Right lung (tissue), 5 donors: ENCODE measurements around the gene CDK10. TPM values are rescaled to one million over a fixed set of nuclear protein-coding genes. Genes with fewer than 3 reads are reported as not detected.
"Not testable (repeated sequence)": the region's sequence is repeated elsewhere in the genome, so short reads cannot be mapped to it uniquely, and the experiment has no call there.

Source experiments
- DNase-seq, 2 donors: peaks; one replicate each; pipeline ENCODE4 v3.0.0-alpha.2; 2013
- polyA plus RNA-seq, 5 donors: library from polyadenylated mRNA; unstranded; fragments of 120-200 nt; gene quantifications; one replicate each; pipeline versions ENCODE4 v1.2.1 to v1.2.3, GENCODE V29; 2013; ENCODE audit warnings: inconsistent platforms in 1 of 5, low replicate concordance in 1 of 5; ENCODE audit not compliant: insufficient read length in 5 of 5, insufficient read depth in 1 of 5

Gene CDK10
- polyA plus RNA-seq, 5 donors, result 80.3 to 139 (median 102) TPM

DNA sequence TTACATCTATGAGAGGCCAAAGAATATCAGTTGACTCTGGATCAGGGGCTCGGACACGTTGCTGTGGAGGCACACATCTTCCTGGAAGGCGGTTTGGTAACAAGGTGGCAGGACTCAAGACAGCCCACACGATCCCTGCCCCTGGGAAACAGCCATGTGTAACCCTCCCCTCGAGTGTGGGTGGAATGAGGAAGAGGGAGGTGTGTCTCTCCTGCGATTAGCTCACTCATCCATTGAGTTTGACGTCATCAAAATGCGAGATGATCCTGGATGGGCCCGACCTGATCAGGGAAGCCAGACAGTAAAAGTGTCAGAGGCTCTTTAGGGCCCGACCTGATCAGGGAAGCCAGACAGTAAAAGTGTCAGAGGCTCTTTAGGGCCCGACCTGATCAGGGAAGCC lies 22.3 kb upstream of the CDK10 start:
- DNase-seq, result not testable (repeated sequence)

DNA sequence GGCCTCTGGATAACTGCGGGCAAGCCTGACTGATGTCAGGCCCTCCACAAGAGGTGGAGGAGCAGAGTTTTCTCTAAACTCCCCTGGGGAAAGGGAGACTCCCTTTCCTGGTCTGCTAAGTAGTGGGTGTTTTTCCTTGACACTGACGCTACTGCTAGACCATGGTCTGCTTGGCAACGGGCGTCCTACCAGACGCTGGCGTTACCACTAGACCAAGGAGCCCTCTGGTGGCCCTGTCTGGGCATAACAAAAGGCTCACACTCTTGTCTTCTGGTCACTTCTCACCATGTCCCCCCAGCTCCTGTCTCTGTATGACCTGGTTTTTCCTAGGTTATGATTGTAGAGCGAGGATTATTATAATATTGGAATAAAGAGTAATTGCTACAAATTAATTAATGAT lies 19.5 kb upstream of the CDK10 start:
- not testable (repeated sequence) for DNase-seq

DNA sequence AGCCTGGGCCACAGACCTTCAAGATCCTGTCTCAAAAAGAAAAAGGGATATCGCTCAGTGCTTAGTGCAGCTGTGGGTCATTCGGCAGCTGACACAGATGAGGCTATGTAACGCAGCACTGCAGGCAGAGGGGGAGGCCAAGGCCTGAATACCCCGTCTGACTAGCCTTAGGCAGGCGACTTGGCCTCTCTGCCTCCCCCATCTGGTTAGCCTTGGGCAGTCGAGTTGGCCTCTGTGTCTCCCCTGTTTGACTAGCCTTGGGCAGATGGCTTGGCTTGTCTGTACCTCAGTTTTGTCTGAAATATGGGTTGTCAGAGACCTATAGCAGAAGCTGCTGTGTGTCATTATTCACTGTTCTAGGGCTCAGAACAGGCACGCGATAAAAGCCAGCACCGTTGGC lies 18.9 kb upstream of the CDK10 start:
- DNase-seq, result no peak

DNA sequence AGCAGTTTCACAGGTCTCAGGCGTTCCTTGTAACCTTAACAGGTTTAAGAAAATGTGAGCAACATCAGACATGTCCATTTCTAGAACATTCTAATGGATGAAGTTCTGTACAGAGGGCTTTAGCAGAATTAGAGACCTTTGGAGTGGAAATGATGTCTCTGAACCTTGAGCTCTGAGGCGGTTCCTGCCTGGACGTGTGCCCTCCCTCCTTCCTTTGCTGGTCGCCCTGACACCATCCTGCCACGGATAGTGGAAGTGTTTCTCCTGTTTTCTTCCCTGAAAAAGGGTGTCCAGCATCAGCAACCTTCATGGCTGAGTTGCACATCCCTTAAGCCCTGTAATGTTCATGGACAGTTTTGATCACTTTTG lies 17.7 kb upstream of the CDK10 start:
- DNase-seq, result no peak

DNA sequence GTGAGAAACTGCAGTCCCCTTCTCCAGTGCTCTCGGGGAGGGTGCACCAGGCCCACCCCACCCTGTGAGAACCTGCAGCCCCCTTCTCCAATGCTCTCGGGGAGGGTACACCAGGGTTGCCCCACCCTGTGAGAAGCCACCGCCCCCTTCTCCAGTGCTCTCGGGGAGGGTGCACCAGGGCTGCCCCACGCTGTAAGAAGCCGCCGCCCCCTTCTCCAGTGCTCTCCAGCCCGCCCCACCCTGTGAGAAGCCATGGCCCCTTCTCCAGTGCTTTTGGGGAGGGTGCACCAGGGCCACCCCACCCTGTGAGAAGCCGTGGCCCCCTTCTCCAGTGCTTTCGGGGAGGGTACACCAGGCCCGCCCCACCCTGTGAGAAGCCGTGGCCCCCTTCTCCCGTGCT lies 16.7 kb upstream of the CDK10 start:
- no peak for DNase-seq

DNA sequence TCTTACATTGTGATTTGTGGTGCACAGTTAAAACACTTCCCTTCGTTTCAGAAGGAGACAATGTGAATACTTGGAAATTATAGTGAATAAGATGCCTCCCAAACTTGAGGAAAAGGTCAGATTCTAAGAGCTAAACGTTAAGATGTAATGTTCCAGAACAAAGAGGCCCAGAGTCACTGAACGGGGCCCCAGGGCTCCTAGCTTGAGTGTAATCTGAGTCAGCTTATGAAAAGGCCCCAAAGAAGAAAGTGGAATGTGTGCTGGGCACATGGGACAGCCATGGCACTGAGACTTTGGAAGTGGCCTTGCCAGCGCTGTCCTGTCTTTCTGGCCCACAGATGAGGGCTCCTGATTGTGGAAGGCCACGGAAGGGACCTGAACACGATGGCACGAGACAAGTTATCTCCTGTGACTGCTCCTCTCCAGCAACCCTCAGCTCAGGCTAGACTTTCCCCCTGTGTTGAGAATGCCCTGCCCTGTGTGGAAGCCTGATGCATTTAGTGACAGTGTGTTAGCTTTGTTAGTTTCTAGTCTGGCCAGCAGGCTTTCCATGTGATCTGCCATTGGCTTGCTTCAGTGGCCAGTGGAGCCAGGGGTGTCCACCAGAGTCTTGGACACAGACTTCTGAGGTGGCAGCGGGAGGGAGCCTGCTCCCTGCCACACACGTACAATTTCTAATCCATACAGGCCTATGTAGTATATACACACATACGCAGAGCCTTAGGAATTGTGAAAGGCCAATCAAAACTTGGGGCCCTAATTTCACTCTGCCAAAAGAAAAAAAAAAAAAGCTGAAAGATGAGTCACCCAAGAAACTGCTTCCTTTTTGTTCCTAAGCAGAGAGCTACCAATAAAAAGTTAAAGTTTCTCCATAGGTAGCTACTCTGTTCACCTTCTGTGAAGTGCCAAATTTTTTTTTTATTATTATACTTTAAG lies 15.7 kb upstream of the CDK10 start:
- DNase-seq, result no peak

DNA sequence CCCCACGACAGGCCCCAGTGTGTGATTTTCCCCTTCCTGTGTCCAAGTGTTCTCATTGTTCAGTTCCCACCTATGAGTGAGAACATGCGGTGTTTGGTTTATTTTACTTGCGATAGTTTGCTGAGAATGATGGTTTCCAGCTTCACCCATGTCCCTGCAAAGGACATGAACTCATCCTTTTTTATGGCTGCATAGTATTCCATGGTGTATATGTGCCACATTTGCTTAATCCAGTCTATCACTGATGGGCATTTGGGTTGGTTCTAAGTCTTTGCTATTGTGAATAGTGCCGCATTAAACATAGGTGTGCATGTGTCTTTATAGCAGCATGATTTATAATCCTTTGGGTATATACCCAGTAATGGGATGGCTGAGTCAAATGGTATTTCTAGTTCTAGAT lies 14.9 kb upstream of the CDK10 start:
- not testable (repeated sequence) for DNase-seq

DNA sequence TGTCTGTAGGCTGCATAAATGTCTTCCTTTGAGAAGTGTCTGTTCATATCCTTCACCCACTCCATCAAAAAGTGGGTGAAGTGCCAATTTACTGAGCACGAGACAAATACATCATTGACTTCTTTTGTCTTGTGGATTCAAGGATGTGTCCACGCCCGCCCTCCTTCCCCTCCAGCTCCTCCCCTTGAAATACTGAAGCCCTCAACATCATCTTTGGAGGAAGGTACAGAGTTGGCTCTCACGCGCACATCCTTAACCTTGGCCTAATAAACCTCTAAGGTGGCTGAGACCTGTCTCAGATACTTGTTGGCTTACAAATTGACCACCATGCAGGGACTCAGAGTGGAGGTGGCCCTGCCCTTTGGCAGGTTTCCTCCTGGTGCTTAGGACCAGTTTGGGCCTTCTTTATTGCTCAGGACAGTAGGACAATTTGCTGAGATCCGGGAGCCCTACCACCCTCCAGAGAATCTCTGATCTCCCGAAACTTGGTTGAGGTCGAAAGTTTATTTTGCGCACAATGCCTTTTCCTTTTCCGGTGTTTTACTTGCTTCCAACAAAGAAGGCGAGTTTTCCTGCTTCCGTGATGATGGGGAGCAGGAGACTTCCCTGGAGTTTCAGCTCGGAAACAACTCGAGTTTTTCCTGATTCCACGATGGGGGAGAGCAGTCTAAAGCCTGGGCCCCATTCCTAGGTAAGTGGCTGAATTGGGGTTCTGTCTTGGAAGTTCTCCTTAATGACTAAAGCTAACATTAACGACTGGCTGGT lies 14.1 kb upstream of the CDK10 start:
- no peak for DNase-seq

DNA sequence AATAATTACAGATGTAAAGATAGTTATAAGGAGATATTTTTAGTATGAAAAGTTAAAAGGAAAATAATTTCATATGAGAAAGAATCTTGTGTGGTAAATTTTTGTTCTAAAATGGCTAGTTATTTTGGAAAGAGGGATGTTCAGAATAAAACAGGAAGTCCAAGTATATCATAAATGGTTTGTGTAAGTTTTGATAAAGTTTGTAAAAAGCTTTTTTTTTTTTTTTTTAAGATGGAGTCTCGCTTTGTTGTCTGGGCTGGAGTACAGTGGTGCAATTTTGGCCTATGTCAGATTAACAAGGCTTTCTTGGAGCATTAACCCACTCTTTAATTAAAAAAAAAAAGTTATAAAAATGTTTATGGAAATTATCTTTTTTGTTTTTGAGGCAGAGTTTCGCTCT lies 8.2 kb upstream of the CDK10 start:
- DNase-seq, result no peak

DNA sequence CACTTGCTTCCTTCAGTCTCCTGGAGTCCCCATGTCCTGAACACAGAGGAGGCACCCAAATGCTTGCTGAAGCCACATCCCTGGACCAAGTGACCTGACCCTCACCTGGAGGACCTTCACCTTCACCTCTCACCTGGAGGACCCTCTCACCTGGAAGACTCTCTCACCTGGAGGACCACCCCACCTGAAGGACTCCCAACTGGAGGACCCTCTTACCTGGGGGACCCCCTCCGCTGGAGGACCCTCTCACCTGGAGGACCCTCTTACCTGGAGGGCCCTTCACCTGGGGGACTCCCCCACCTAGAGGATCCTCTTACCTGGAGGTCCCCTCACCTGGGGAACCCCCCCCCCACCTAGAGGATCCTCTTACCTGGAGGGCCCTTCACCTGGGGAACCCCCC lies 573 bp upstream of the CDK10 start:
- DNase-seq, result no peak

DNA sequence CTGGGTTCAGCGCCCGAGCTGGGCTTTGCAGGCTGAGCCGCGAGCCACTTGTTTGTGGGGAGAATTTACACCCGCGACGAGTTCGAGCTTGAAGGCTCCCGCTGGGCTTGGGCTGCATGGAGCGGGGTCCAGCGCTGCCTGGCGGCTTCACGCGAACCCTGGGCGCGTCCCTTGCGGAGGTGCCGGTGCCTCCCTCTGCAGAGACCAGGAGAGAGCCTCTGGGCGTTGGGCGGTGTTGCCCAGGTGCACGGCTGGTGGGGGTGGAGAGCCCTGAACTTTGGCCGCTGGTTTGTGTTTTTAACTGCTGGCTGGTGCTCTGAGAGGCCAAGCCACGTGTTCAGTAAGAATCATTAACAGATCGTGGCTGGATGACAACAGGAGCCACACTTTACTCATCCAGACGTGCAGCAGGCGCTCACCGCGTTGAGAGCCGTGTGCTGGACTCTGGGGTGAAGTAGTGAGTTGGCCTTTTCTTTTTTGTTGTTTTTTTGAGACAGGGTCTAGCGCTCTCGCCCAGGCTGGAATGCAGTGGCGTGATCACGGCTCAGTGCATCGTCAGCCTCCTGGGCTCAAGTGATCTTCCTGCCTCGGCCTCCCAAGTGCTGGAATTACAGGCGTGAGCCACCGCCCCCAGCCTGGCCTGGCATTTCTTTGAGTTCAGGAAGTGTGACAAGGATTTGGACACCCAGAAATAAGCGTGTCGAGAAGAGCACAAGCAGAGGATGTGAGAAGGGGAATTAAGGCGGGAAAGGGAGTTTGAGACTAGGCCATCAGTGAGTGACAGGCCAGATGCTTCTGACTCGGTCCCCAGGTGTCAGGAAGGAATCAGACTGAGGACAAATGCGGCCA lies 827 bp downstream of the CDK10 start:
- no peak for DNase-seq

DNA sequence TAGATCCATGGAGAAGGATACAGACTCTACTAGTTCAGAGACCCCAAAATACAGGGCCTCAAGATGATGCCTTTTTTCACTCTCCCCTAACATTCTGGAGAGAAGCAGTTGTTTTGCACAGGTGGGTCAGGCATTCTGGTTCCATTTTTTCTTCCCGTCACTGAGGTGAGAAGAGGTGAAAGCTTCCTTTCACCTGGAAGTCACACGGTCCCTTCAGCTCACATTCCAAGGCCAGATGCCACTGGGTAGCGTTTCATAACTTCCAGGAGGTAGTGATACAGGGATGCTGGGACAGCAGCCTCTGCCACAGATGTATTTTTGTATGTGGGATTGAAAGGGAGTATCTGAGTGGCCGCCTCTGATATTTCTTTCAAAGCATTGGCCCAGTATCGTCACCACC lies 1.9 kb downstream of the CDK10 start:
- no peak for DNase-seq

DNA sequence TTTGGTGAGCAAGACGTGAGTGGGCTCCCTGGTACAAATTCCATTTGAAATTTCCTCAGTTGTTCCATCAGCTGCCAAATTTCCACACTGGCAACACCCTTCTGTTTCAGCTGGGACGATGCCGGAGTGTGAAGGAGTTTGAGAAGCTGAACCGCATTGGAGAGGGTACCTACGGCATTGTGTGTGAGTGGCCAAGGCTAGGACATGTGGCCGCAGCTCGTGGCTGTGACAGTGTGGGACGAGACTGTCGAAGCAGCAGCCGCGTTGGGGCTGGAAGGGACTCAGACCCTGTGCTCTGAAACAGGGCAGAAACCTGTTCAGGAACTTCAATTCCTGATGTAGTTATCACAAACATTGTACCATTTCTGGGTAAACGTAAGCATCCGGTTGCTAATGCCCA lies 2.7 kb downstream of the CDK10 start:
- no peak for DNase-seq

DNA sequence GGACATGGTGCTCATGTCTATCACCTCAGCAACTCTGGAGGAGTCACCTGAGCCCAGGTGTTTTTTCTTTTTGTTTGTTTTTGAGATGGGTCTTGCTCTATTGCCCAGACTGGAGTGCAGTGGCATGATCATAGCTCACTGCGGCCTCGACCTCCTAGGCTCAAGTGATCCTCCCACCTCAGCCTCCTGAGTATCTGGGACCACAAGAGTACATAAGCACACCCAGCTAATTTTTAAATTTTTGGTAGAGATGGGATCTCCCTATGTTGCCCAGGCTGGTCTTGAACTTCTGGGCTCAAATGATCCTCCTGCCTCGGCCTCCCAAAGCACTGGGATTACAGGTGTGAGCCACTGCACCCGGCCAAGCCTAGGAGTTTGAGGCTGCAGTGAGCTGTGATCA lies 3.1 kb downstream of the CDK10 start:
- DNase-seq, result not testable (repeated sequence)

DNA sequence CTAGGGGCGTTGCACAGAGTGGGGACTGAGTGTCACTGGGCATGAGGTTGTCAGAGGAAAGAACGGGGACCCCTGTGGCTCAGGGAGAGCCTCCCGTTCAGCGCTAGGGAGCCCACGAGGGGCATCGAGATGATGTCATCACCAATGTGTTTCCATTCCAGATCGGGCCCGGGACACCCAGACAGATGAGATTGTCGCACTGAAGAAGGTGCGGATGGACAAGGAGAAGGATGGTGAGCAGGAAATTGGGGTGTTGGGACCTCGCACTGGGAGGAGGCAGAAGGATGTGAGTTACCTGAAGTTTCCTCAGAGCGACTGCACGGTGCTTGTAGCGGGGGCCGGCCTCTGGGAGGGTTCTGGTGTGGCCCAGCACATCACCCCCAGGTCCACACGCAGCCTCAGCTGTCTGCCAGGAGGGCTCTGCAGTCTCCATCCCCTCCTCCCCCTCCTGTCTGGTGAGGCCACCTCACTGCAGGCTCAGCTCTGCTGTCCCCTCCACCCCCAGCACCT lies 4.0 kb downstream of the CDK10 start:
- DNase-seq, result no peak

DNA sequence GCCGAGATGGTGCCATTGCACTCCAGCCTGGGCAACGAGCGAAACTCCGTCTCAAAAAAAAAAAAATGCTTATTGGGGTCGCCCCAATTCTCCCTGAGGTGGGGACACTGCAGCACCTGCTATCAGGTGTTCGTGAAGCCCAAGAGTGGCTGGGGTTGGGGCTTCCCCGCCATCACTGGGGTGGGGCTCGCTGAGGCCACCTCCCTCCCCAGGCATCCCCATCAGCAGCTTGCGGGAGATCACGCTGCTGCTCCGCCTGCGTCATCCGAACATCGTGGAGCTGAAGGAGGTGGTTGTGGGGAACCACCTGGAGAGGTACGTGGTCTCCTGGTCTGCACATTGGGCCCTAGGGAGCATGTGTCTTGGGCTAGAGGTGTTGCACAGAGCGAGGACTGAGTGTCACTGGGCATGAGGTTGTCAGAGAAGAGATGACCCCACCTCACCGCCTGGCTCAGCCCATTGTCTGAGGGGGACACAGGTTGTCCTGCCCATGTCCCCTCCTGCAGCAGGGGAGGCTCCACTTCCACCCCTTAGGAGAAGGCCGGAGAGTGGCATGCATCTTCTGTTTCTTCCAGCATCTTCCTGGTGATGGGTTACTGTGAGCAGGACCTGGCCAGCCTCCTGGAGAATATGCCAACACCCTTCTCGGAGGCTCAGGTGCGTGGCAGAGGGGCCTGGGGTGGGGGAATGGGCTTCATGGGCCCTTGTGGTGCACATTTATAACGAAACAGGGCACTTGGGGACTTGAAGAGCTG lies 4.9 kb downstream of the CDK10 start:
- no peak for DNase-seq

DNA sequence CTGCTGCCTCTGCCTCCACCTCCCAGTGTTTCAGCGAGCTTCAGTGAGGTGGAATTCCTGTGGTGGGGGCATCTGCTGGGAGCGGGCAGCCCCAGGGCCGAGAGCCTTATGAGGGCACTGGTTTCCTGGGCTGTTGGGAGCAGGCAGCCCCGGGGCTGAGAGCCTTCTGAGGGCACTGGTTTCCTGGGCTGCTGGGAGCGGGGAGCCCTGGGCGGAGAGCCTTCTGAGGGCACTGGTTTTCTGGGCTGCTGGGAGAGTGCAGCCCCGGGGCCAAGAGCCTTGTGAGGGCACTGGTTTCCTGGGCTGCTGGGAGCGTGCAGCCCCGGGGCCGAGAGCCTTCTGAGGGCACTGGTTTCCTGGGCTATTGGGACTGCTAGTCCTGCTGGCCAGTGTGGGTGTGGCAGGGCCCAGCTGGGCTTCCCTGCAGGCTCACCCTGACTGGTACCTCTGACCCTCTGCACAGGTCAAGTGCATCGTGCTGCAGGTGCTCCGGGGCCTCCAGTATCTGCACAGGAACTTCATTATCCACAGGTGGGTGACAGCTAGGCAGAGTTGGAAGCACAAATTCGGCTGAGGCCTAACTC lies 5.6 kb downstream of the CDK10 start:
- no peak for DNase-seq

DNA sequence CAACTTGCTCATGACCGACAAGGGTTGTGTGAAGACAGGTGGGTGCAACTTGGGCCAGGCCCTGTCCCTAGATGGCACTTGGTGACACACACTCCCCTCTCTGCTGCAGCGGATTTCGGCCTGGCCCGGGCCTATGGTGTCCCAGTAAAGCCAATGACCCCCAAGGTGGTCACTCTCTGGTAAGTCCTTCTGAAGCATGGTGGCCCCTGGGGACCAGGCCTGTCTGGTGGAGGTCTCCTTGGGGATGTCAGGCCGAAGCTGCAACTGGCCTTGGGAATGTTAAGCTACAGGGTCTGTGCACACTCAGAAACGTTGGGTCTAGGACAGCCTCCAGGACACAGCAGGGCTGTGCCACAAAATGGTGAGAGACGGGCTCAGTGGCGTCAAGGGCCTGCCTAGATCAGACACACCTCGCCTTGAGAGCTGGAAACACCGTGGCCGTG lies 6.8 kb downstream of the CDK10 start:
- no peak for DNase-seq

DNA sequence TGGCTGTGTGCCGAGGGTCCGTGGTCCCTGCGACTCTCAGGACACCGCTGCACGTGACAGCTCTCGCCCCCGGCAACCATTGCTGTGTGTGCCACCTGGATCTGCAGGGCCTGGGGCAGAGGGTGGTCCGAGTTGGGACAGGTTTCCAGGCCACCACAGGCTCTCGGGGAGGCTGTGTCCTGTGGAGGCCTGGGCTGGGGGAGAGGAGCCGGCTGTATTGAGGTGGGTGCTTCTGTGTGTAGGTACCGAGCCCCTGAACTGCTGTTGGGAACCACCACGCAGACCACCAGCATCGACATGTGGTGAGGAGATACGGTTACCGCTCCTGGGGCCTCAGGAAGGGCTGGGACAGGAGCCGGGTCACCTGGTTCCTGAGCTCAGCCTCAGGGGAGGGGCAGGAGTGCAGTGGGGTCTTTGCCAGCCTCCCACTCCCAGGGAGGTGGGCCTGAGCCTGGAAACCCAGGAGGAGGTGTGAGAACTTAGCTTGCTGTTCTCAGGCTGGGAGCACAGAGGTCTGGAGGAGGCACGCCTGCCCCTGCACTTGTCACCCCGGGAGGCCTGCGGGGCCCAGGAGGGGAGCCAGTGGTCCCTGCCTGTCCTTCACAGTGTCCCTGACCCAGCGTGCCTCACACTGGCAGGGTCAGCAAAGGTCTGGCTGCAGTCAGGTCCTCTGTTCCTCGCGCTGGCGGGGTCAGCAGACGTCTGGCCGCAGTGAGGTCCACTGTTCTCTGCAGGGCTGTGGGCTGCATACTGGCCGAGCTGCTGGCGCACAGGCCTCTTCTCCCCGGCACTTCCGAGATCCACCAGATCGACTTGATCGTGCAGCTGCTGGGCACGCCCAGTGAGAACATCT lies 7.7 kb downstream of the CDK10 start:
- DNase-seq, result no peak

DNA sequence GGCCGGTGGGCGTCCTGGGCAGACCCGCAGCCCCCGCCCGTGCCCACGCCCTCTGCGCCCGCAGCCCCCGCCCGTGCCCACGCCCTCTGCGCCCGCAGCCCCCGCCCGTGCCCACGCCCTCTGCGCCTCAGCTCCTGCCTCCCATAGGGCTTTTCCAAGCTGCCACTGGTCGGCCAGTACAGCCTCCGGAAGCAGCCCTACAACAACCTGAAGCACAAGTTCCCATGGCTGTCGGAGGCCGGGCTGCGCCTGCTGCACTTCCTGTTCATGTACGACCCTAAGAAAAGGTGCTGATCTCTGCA lies 8.2 kb downstream of the CDK10 start:
- not testable (repeated sequence) for DNase-seq
